Activated naive CD8-positive, alpha-beta T cell treated with anti-CD3 and anti-CD28 coated beads, Interleukin-2, amount 10 ng/mL, durations not matched to agents 7 days and 5 days (primary cell): ENCODE results near the gene PLIN4. TPM values are rescaled to one million over a fixed set of nuclear protein-coding genes. Genes with fewer than 3 reads are reported as not detected.
A peak's percentile ranks its signal among the peaks of the same experiment; 100 is the strongest.
"Not testable (repeated sequence)": the region's sequence is repeated elsewhere in the genome, so short reads cannot be mapped to it uniquely, and the experiment has no call there.

Experiments
- ATAC-seq: fragments of 150-1000 bp; cut with Tn5 transposase; one replicate; pipeline ENCODE4 v1.10.0; 2021; ENCODE audit warnings: low read depth, moderate library complexity
- POLR2A ChIA-PET: fragments of 350-600 bp; sonication (Branson Sonifier 250); formaldehyde crosslinking; loops from one replicate; lab custom pipeline; 2021; ENCODE audit warnings: antibody characterized with exemption; lab: Charles Lee
- DNase-seq: peaks from one replicate; pipeline ENCODE4 v3.0.0; 2021
- H3K27ac Mint-ChIP-seq: one replicate; pipeline ENCODE4 v1.8.0; 2022; ENCODE audit warnings: mild to moderate bottlenecking, mixed read lengths
- H3K27me3 Mint-ChIP-seq: one replicate; pipeline ENCODE4 v1.8.0; 2022; ENCODE audit warnings: mild to moderate bottlenecking, moderate library complexity, mixed read lengths
- H3K36me3 Mint-ChIP-seq: one replicate; pipeline ENCODE4 v1.8.0; 2021; ENCODE audit warnings: mild to moderate bottlenecking, mixed read lengths
- H3K4me1 Mint-ChIP-seq: one replicate; pipeline ENCODE4 v1.8.0; 2021; ENCODE audit warnings: mixed read lengths
- H3K4me3 Mint-ChIP-seq: one replicate; pipeline ENCODE4 v1.8.0; 2022; ENCODE audit warnings: mild to moderate bottlenecking, moderate library complexity, mixed read lengths
- H3K9me3 Mint-ChIP-seq: one replicate; pipeline ENCODE4 v1.8.0; 2021; ENCODE audit warnings: mixed read lengths
- total RNA-seq, 2 experiments: library from RNA; stranded (reverse); gene quantifications; one replicate each; pipeline ENCODE4 v1.2.3, GENCODE V29; 2021

PLIN4 gene
- total RNA-seq, 2 experiments from 2014 or later = 0.06 to 0.11 TPM

- no peak for ATAC-seq
These were observed 35.5 kb upstream of the PLIN4 start for GRCh38 chr19:4553775-4554174.

GRCh38 chr19:4553092-4553695 lies 34.9 kb upstream of the PLIN4 start:
- POLR2A ChIA-PET = interaction anchor here (0.6 kb wide), 1 partner anchor 464 kb away, joined by 4 read pairs; no protein-coding TSS in a partner anchor
- no peak for DNase-seq

More at GRCh38 chr19:4553775-4554174, 35.5 kb upstream of the PLIN4 start:
- no peaks in the 10 kb centered on the region for H3K4me1 Mint-ChIP-seq
- POLR2A ChIA-PET = interaction anchor here (0.6 kb wide), 1 partner anchor 465 kb away, joined by 4 read pairs; no protein-coding TSS in a partner anchor
- H3K27me3 Mint-ChIP-seq = peaks cover 1% of the 10 kb centered on the region
- no peak for DNase-seq
- no peaks in the 10 kb centered on the region for H3K9me3 Mint-ChIP-seq
- no peak overlapping the region for H3K27ac Mint-ChIP-seq
- H3K4me3 Mint-ChIP-seq = no peak overlapping the region
- no peaks in the 10 kb centered on the region for H3K36me3 Mint-ChIP-seq

GRCh38 chr19:4552525-4552819 lies 34.2 kb upstream of the PLIN4 start:
- POLR2A ChIA-PET = no interaction called here
- H3K4me1 Mint-ChIP-seq = no peaks in the 10 kb centered on the region

More at GRCh38 chr19:4553092-4553695, 34.9 kb upstream of the PLIN4 start:
- Mint-ChIP-seq H3K4me3 (no peak overlapping the region), H3K36me3 (no peaks in the 10 kb centered on the region), H3K27me3 (peaks cover 1% of the 10 kb centered on the region), H3K9me3 (no peaks in the 10 kb centered on the region), H3K27ac (no peak overlapping the region), H3K4me1 (no peaks in the 10 kb centered on the region)
- ATAC-seq = no peak

GRCh38 chr19:4550479-4551050 lies 32.3 kb upstream of the PLIN4 start:
- DNase-seq (no peak), ATAC-seq (no peak)
- POLR2A ChIA-PET = no interaction called here
- H3K9me3 Mint-ChIP-seq = no peaks in the 10 kb centered on the region
- H3K27me3 Mint-ChIP-seq = no peaks in the 10 kb centered on the region
- H3K27ac Mint-ChIP-seq = no peak overlapping the region
- no peak overlapping the region for H3K4me3 Mint-ChIP-seq
- H3K36me3 Mint-ChIP-seq = no peaks in the 10 kb centered on the region
- no peaks in the 10 kb centered on the region for H3K4me1 Mint-ChIP-seq

More at GRCh38 chr19:4552525-4552819, 34.2 kb upstream of the PLIN4 start:
- H3K4me3 Mint-ChIP-seq = no peak overlapping the region
- H3K27me3 Mint-ChIP-seq = peaks cover 1% of the 10 kb centered on the region
- no peak for ATAC-seq
- H3K27ac Mint-ChIP-seq = no peak overlapping the region
- no peaks in the 10 kb centered on the region for H3K36me3 Mint-ChIP-seq
- H3K9me3 Mint-ChIP-seq = no peaks in the 10 kb centered on the region
- DNase-seq = no peak

- no peaks in the 10 kb centered on the region for H3K4me1 Mint-ChIP-seq
- no peak overlapping the region for H3K4me3 Mint-ChIP-seq
- no peak for ATAC-seq
- POLR2A ChIA-PET = no interaction called here
- H3K9me3 Mint-ChIP-seq = no peaks in the 10 kb centered on the region
- no peaks in the 10 kb centered on the region for H3K27me3 Mint-ChIP-seq
- no peaks in the 10 kb centered on the region for H3K36me3 Mint-ChIP-seq
- H3K27ac Mint-ChIP-seq = peak overlapping the region; percentile 24
- DNase-seq = no peak
These were observed 31.7 kb upstream of the PLIN4 start for GRCh38 chr19:4550018-4550417.

GRCh38 chr19:4548238-4548584 lies 29.9 kb upstream of the PLIN4 start:
- no peak overlapping the region for H3K27ac Mint-ChIP-seq
- POLR2A ChIA-PET = no interaction called here
- no peaks in the 10 kb centered on the region for H3K27me3 Mint-ChIP-seq

GRCh38 chr19:4547303-4548237 lies 29.3 kb upstream of the PLIN4 start:
- POLR2A ChIA-PET = interaction anchor here (0.7 kb wide), 1 partner anchor 313 kb away, joined by 3 read pairs; no protein-coding TSS in a partner anchor

More at GRCh38 chr19:4548238-4548584, 29.9 kb upstream of the PLIN4 start:
- ATAC-seq = no peak
- Mint-ChIP-seq H3K4me1 (no peaks in the 10 kb centered on the region), H3K36me3 (no peaks in the 10 kb centered on the region), H3K4me3 (no peak overlapping the region), H3K9me3 (no peaks in the 10 kb centered on the region)
- DNase-seq = no peak

GRCh38 chr19:4543842-4544647 lies 25.8 kb upstream of the PLIN4 start:
- H3K4me1 Mint-ChIP-seq = peaks cover 5% of the 10 kb centered on the region
- H3K27ac Mint-ChIP-seq = no peak overlapping the region
- H3K4me3 Mint-ChIP-seq = no peak overlapping the region
- ATAC-seq = no peak
- POLR2A ChIA-PET = no interaction called here
- DNase-seq = no peak
- peaks cover 3% of the 10 kb centered on the region for H3K36me3 Mint-ChIP-seq
- peaks cover 2% of the 10 kb centered on the region for H3K27me3 Mint-ChIP-seq
- peaks cover 2% of the 10 kb centered on the region for H3K9me3 Mint-ChIP-seq

More at GRCh38 chr19:4547303-4548237, 29.3 kb upstream of the PLIN4 start:
- DNase-seq (no peak), ATAC-seq (no peak)
- H3K27me3 Mint-ChIP-seq = no peaks in the 10 kb centered on the region
- H3K4me1 Mint-ChIP-seq = no peaks in the 10 kb centered on the region
- no peak overlapping the region for H3K4me3 Mint-ChIP-seq
- no peaks in the 10 kb centered on the region for H3K36me3 Mint-ChIP-seq
- no peaks in the 10 kb centered on the region for H3K9me3 Mint-ChIP-seq
- H3K27ac Mint-ChIP-seq = no peak overlapping the region

- DNase-seq (no peak), ATAC-seq (no peak)
- Mint-ChIP-seq H3K27ac (no peak overlapping the region), H3K4me1 (peaks cover 5% of the 10 kb centered on the region), H3K36me3 (peaks cover 3% of the 10 kb centered on the region), H3K9me3 (peaks cover 2% of the 10 kb centered on the region), H3K27me3 (peaks cover 2% of the 10 kb centered on the region), H3K4me3 (no peak overlapping the region)
- POLR2A ChIA-PET = no interaction called here
These were observed 24.9 kb upstream of the PLIN4 start for GRCh38 chr19:4542896-4543841.

- H3K27ac Mint-ChIP-seq, H3K27me3 Mint-ChIP-seq, H3K9me3 Mint-ChIP-seq, H3K36me3 Mint-ChIP-seq, H3K4me3 Mint-ChIP-seq, POLR2A ChIA-PET, DNase-seq, H3K4me1 Mint-ChIP-seq, ATAC-seq: not testable (repeated sequence)
These were observed 23.5 kb upstream of the PLIN4 start for GRCh38 chr19:4541806-4542145.

GRCh38 chr19:4541114-4541805 lies 23.0 kb upstream of the PLIN4 start:
- H3K4me1 Mint-ChIP-seq = peaks cover 5% of the 10 kb centered on the region
- no peak overlapping the region for H3K4me3 Mint-ChIP-seq
- POLR2A ChIA-PET = no interaction called here
- H3K27ac Mint-ChIP-seq = no peak overlapping the region
- peaks cover 2% of the 10 kb centered on the region for H3K9me3 Mint-ChIP-seq
- peaks cover 3% of the 10 kb centered on the region for H3K36me3 Mint-ChIP-seq
- no peak for ATAC-seq
- H3K27me3 Mint-ChIP-seq = peaks cover 6% of the 10 kb centered on the region
- no peak for DNase-seq
